HEK293T (cell line): ENCODE data around the gene MPRIP.

Experiments used
- CTCF ChIA-PET: fragments of 350-600 bp; formaldehyde crosslinking; extraction: SDS; loops from one replicate; lab custom pipeline; 2021; ENCODE audit warnings: antibody characterized with exemption, inconsistent platforms; lab: Yijun Ruan, JAX
- POLR2A ChIA-PET: fragments of 350-600 bp; formaldehyde crosslinking; extraction: SDS; loops from one replicate; lab custom pipeline; 2020; ENCODE audit warnings: antibody characterized with exemption, inconsistent platforms; lab: Yijun Ruan, JAX
- DNase-seq: peaks from one replicate; pipeline ENCODE4 v3.0.0; 2012; ENCODE audit warnings: mixed read lengths; ENCODE audit errors: extremely low spot score
- ARNT ChIP-seq: fragments of 450-650 bp; IDR thresholded peaks from 2 replicates; pipeline ENCODE4 v1.6.1; 2017; ENCODE audit warnings: mild to moderate bottlenecking
- BHLHE40 ChIP-seq: fragments of 450-650 bp; IDR thresholded peaks from 2 replicates; pipeline ENCODE4 v1.6.1; 2016; ENCODE audit warnings: mild to moderate bottlenecking, moderate library complexity, borderline replicate concordance
- CTBP1 ChIP-seq: fragments of 450-650 bp; IDR thresholded peaks from 2 replicates; pipeline ENCODE4 v1.6.1; 2016; ENCODE audit warnings: borderline replicate concordance
- ELF4 ChIP-seq: fragments of 450-650 bp; IDR thresholded peaks from 2 replicates; pipeline ENCODE4 v1.6.1; 2017; ENCODE audit warnings: antibody characterized with exemption
- FOXA1 ChIP-seq: fragments of 450-650 bp; IDR thresholded peaks from 2 replicates; pipeline ENCODE4 v1.6.1; 2016; ENCODE audit warnings: mild to moderate bottlenecking
- FOXK2 ChIP-seq: fragments of 450-650 bp; IDR thresholded peaks from 2 replicates; pipeline ENCODE4 v1.6.1; 2016; ENCODE audit warnings: mild to moderate bottlenecking
- FOXM1 ChIP-seq: fragments of 450-650 bp; IDR thresholded peaks from 2 replicates; pipeline ENCODE4 v1.6.1; 2017; ENCODE audit warnings: mild to moderate bottlenecking, borderline replicate concordance
- HDGF ChIP-seq: fragments of 450-650 bp; IDR thresholded peaks from 2 replicates; pipeline ENCODE4 v1.6.1; 2017; ENCODE audit warnings: antibody characterized with exemption, borderline replicate concordance
- L3MBTL2 ChIP-seq: fragments of 450-650 bp; conservative IDR thresholded peaks from 2 replicates; pipeline ENCODE4 v1.6.1; 2016; ENCODE audit warnings: mild to moderate bottlenecking
- LEF1 ChIP-seq: fragments of 450-650 bp; IDR thresholded peaks from 2 replicates; pipeline ENCODE4 v1.6.1; 2017; ENCODE audit warnings: mild to moderate bottlenecking, borderline replicate concordance
- NFRKB ChIP-seq: fragments of 450-650 bp; IDR thresholded peaks from 2 replicates; pipeline ENCODE4 v1.6.1; 2016; ENCODE audit warnings: mild to moderate bottlenecking, moderate library complexity
- SP1 ChIP-seq: fragments of 450-650 bp; IDR thresholded peaks from 2 replicates; pipeline ENCODE4 v1.6.1; 2017
- SUZ12 ChIP-seq: fragments of 450-650 bp; IDR thresholded peaks from 2 replicates; pipeline ENCODE4 v1.6.1; 2016; ENCODE audit warnings: mild to moderate bottlenecking
- TARDBP ChIP-seq: fragments of 450-650 bp; IDR thresholded peaks from 2 replicates; pipeline ENCODE4 v1.6.1; 2016
- ZNF384 ChIP-seq: fragments of 450-650 bp; IDR thresholded peaks from 2 replicates; pipeline ENCODE4 v1.6.1; 2016
- TF ChIP-seq, protein P1 (sequence below): fragments of 450-650 bp; IDR thresholded peaks from 2 replicates; pipeline ENCODE4 v1.6.1; 2016

Gene MPRIP

GRCh38 chr17:17177176-17177575 is 134.9 kb downstream of the MPRIP start:
- TF ChIP-seq FOXK2 (no peak), NFRKB (no peak), BHLHE40 (no peak), ARNT (no peak), SP1 (no peak), ELF4 (no peak), TARDBP (no peak), FOXM1 (no peak), HDGF (no peak), LEF1 (no peak), SUZ12 (no peak)
- POLR2A ChIA-PET: no interaction called here
- CTCF ChIA-PET: interaction anchor here (0.6 kb wide), 3 partner anchors 10 to 1676 kb away, joined by 3 to 6 read pairs (median 4); no protein-coding TSS in a partner anchor
- no peak for DNase-seq

DNA sequence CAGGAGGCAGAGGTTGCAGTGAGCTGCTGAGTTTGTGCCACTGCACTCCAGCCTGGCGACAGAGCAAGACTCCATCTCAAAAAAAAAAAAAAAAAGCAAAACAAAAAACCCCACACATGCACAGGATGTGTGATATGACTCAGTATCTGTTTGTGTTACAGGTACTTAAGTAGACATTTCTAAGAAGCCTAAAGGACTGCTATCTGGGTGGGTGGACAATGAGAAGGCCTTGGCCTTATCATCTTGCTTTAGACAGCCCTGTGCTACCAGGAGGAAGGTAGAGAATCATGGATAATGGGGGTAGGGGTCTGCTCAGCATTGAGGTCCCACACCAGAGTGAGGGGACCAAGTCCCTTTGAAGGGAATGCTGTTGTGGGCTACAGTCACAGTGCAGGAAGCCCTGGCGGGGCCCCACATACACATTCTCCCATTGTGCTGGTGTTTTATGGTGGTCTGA is 137.1 kb downstream of the MPRIP start:
- ChIA-PET POLR2A (no interaction called here), CTCF (interaction anchor here (0.6 kb wide), 1 partner anchor 269 kb away, joined by 3 read pairs; no protein-coding TSS in a partner anchor)
- DNase-seq: no peak
- TF ChIP-seq FOXK2 (no peak), SP1 (no peak)

GRCh38 chr17:17180141-17180603 is 137.9 kb downstream of the MPRIP start:
- no peak for DNase-seq
- CTCF ChIA-PET: interaction anchor here (0.6 kb wide), 1 partner anchor 270 kb away, joined by 3 read pairs; no protein-coding TSS in a partner anchor
- POLR2A ChIA-PET: no interaction called here
- TF ChIP-seq LEF1: no peak
- TF ChIP-seq ZNF384: no peak
- TF ChIP-seq HDGF: no peak
- no peak for TF ChIP-seq FOXM1
- TF ChIP-seq NFRKB: no peak
- no peak for TF ChIP-seq TARDBP
- no peak for TF ChIP-seq L3MBTL2

DNA sequence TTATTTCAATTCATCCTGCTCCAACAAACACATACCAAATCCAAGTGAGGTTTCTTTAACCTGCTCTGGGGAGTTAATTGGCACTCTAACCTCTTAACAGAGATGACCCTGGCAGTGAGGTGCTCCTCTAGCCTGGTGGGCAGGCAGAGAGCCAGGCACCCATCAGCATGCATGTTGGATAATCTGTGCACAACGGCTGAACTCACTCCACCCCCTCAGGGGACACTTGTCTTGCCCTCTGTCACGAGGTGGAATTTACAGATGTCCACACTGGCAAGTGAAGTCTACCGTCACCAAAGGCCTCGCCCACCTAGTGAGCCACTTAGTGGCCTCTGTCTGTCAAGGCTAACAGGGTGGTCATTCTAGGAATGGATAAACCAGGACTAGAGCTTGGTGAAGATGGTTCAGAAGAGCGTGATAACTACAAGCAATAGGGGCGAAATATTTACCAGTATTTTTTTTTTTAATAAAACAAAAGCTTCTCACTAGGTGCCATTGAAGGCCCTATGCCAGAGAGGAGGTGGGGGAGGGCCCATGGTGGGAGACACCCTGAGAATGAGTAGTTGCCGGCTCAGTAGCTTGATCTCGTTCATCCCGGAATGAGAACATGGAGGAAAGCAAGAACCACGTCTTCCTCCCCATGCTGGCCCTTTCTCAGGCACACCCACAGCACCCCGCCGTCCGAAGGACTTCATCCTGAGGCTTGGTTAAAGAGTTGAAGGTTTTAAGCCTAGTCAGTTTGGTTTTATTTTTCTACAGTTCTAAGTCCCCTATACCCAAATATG is 138.7 kb downstream of the MPRIP start:
- TF ChIP-seq, protein P1, sequence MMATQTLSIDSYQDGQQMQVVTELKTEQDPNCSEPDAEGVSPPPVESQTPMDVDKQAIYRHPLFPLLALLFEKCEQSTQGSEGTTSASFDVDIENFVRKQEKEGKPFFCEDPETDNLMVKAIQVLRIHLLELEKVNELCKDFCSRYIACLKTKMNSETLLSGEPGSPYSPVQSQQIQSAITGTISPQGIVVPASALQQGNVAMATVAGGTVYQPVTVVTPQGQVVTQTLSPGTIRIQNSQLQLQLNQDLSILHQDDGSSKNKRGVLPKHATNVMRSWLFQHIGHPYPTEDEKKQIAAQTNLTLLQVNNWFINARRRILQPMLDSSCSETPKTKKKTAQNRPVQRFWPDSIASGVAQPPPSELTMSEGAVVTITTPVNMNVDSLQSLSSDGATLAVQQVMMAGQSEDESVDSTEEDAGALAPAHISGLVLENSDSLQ: no peak
- TF ChIP-seq NFRKB (no peak), FOXM1 (no peak), LEF1 (no peak), FOXK2 (no peak), ELF4 (no peak), ARNT (no peak)
- ChIA-PET POLR2A (interaction anchor here (0.9 to 1.3 kb wide), 2 partner anchors 9 kb away, joined by 3 to 4 read pairs; no protein-coding TSS in a partner anchor), CTCF (no interaction called here)
- DNase-seq: no peak

- POLR2A ChIA-PET: interaction anchor here (0.9 to 1.3 kb wide), 2 partner anchors 8 to 10 kb away, joined by 3 to 4 read pairs; no protein-coding TSS in a partner anchor
- CTCF ChIA-PET: no interaction called here
- TF ChIP-seq HDGF: no peak
- no peak for TF ChIP-seq FOXA1
- no peak for TF ChIP-seq FOXK2
- no peak for TF ChIP-seq ARNT
- no peak for TF ChIP-seq LEF1
- TF ChIP-seq SUZ12: no peak
- no peak for TF ChIP-seq FOXM1
- DNase-seq: no peak
These were observed 139.7 kb downstream of the MPRIP start for GRCh38 chr17:17181666-17182597.

- CTCF ChIA-PET: no interaction called here
- POLR2A ChIA-PET: no interaction called here
- TF ChIP-seq, protein P1: no peak
- TF ChIP-seq TARDBP (no peak), FOXA1 (no peak), NFRKB (no peak), L3MBTL2 (no peak), CTBP1 (no peak), BHLHE40 (no peak), ELF4 (no peak), FOXK2 (no peak), LEF1 (no peak), ARNT (no peak), ZNF384 (no peak), HDGF (no peak), SUZ12 (no peak), SP1 (no peak), FOXM1 (no peak)
- no peak for DNase-seq
These were observed 140.4 kb downstream of the MPRIP start for GRCh38 chr17:17182598-17183136.
